SJSA1 (cell line): ENCODE measurements around the gene GSC2. TPM values are rescaled to one million over a fixed set of nuclear protein-coding genes. Genes with fewer than 3 reads are reported as not detected.

ENCODE experiments used
- DNase-seq, 2 experiments: peaks; one replicate each; pipeline ENCODE4 v3.0.0-alpha.2; 2015 to 2020; ENCODE audit warnings: low spot score in 2 of 2, low read depth in 1 of 2
- H3K27ac ChIP-seq: fragments of 250-450 bp; sonication (Bioruptor Pico); 2 replicates; pipeline ENCODE4 v1.5.1; 2020; ENCODE audit warnings: mild to moderate bottlenecking, moderate library complexity
- H3K27me3 ChIP-seq: fragments of 250-450 bp; sonication (Bioruptor Pico); replicated peaks from 2 replicates; pipeline ENCODE4 v1.5.1; 2020; ENCODE audit warnings: mild to moderate bottlenecking, moderate library complexity
- H3K36me3 ChIP-seq: fragments of 250-450 bp; sonication (Bioruptor Pico); 2 replicates; pipeline ENCODE4 v1.5.1; 2020; ENCODE audit warnings: mild to moderate bottlenecking
- H3K4me1 ChIP-seq: fragments of 250-450 bp; sonication (Bioruptor Pico); replicated peaks from 2 replicates; pipeline ENCODE4 v1.6.1; 2021; ENCODE audit warnings: mild to moderate bottlenecking
- H3K4me3 ChIP-seq: fragments of 250-450 bp; sonication (Bioruptor Pico); 2 replicates; pipeline ENCODE4 v1.5.1; 2020; ENCODE audit warnings: mild to moderate bottlenecking
- H3K9me3 ChIP-seq: fragments of 250-450 bp; sonication (Bioruptor Pico); replicated peaks from 2 replicates; pipeline ENCODE4 v1.5.1; 2020; ENCODE audit warnings: mild to moderate bottlenecking
- total RNA-seq: library from RNA; depleted of rRNA; stranded (reverse); fragments of >200 nt; shearing (Covaris generic); gene quantifications from 2 replicates; pipeline ENCODE4 v1.2.3, GENCODE V29; 2014

GSC2 gene
- total RNA-seq, 1 experiment from 2014 or later, result not detected

- Histone ChIP-seq H3K27ac (no peak overlapping the region), H3K36me3 (peaks cover 23% of the 10 kb centered on the region), H3K9me3 (peaks cover 9% of the 10 kb centered on the region; the same call in 1 of the 2 replicates), H3K27me3 (no peaks in the 10 kb centered on the region), H3K4me3 (no peak overlapping the region), H3K4me1 (peaks cover 33% of the 10 kb centered on the region)
- no peak for DNase-seq
Measured at GRCh38 chr22:19182472-19183157, 32.5 kb upstream of the GSC2 start.

- no peak overlapping the region for H3K4me3 ChIP-seq
- peaks cover 40% of the 10 kb centered on the region for H3K4me1 ChIP-seq
- no peak for DNase-seq
- peaks cover 9% of the 10 kb centered on the region; the same call in 1 of the 2 replicates for H3K9me3 ChIP-seq
- no peak overlapping the region for H3K27ac ChIP-seq
- H3K27me3 ChIP-seq, result no peaks in the 10 kb centered on the region
- H3K36me3 ChIP-seq, result peaks cover 28% of the 10 kb centered on the region
Measured at GRCh38 chr22:19181786-19182471, 31.8 kb upstream of the GSC2 start.

GRCh38 chr22:19180740-19181410 lies 30.8 kb upstream of the GSC2 start:
- DNase-seq, result no peak
- H3K27ac ChIP-seq, result no peak overlapping the region
- H3K4me1 ChIP-seq, result peaks cover 41% of the 10 kb centered on the region
- no peaks in the 10 kb centered on the region for H3K27me3 ChIP-seq
- no peak overlapping the region for H3K4me3 ChIP-seq
- peaks cover 37% of the 10 kb centered on the region for H3K36me3 ChIP-seq
- H3K9me3 ChIP-seq, result peaks cover 9% of the 10 kb centered on the region; the same call in 1 of the 2 replicates

- Histone ChIP-seq H3K4me3 (no peak overlapping the region), H3K27ac (no peak overlapping the region), H3K27me3 (no peaks in the 10 kb centered on the region), H3K4me1 (peaks cover 35% of the 10 kb centered on the region), H3K36me3 (peaks cover 38% of the 10 kb centered on the region), H3K9me3 (peaks cover 9% of the 10 kb centered on the region; the same call in 1 of the 2 replicates)
- no peak for DNase-seq
Measured at GRCh38 chr22:19180234-19180633, 30.1 kb upstream of the GSC2 start.

GRCh38 chr22:19179497-19180048 lies 29.5 kb upstream of the GSC2 start:
- no peaks in the 10 kb centered on the region for H3K27me3 ChIP-seq
- peaks cover 34% of the 10 kb centered on the region for H3K4me1 ChIP-seq
- H3K27ac ChIP-seq, result no peak overlapping the region
- H3K36me3 ChIP-seq, result peaks cover 43% of the 10 kb centered on the region
- H3K4me3 ChIP-seq, result peak overlapping the region; percentile 100
- peak in 1 of 2 experiments; percentile 82 for DNase-seq
- peaks cover 9% of the 10 kb centered on the region; the same call in 1 of the 2 replicates for H3K9me3 ChIP-seq

GRCh38 chr22:19178657-19179496 lies 28.8 kb upstream of the GSC2 start, which contains the start of gene SLC25A1:
Gene SLC25A1 (minus strand): TSS chr22:19178736. CDS start chr22:19178673, 63 bp downstream.
- peaks cover 49% of the 10 kb centered on the region for H3K36me3 ChIP-seq
- no peaks in the 10 kb centered on the region for H3K27me3 ChIP-seq
- H3K4me1 ChIP-seq, result peaks cover 37% of the 10 kb centered on the region
- H3K27ac ChIP-seq, result peak within 1 kb of the TSS; percentile 91
- peak within 1 kb of the TSS; percentile 100 for H3K4me3 ChIP-seq
- DNase-seq, result peak; percentile 77 to 89
- H3K9me3 ChIP-seq, result peaks cover 9% of the 10 kb centered on the region; the same call in 1 of the 2 replicates

GRCh38 chr22:19178065-19178656 lies 28.1 kb upstream of the GSC2 start:
- Histone ChIP-seq H3K36me3 (peaks cover 53% of the 10 kb centered on the region), H3K9me3 (peaks cover 9% of the 10 kb centered on the region; the same call in 1 of the 2 replicates), H3K27me3 (no peaks in the 10 kb centered on the region), H3K4me3 (peak overlapping the region; percentile 100), H3K27ac (peak overlapping the region; percentile 91), H3K4me1 (peaks cover 42% of the 10 kb centered on the region)
- peak; percentile 63 to 76 for DNase-seq

- Histone ChIP-seq H3K27ac (peak overlapping the region; percentile 91), H3K4me1 (peaks cover 49% of the 10 kb centered on the region)
- DNase-seq, result no peak
Measured at GRCh38 chr22:19177164-19178064, 27.3 kb upstream of the GSC2 start.

GRCh38 chr22:19176732-19177131 lies 26.6 kb upstream of the GSC2 start:
- no peak for DNase-seq
- H3K9me3 ChIP-seq, result peaks cover 9% of the 10 kb centered on the region; the same call in 1 of the 2 replicates
- peak overlapping the region; percentile 100 for H3K4me3 ChIP-seq
- H3K27ac ChIP-seq, result no peak overlapping the region
- H3K36me3 ChIP-seq, result peaks cover 56% of the 10 kb centered on the region
- peaks cover 51% of the 10 kb centered on the region for H3K4me1 ChIP-seq
- H3K27me3 ChIP-seq, result no peaks in the 10 kb centered on the region

More at GRCh38 chr22:19177164-19178064, 27.3 kb upstream of the GSC2 start:
- Histone ChIP-seq H3K9me3 (peaks cover 9% of the 10 kb centered on the region; the same call in 1 of the 2 replicates), H3K4me3 (peak overlapping the region; percentile 100), H3K27me3 (no peaks in the 10 kb centered on the region), H3K36me3 (peaks cover 54% of the 10 kb centered on the region)

GRCh38 chr22:19176175-19176643 lies 26.1 kb upstream of the GSC2 start:
- Histone ChIP-seq H3K27ac (no peak overlapping the region), H3K27me3 (no peaks in the 10 kb centered on the region), H3K9me3 (peaks cover 9% of the 10 kb centered on the region; the same call in 1 of the 2 replicates), H3K4me3 (no peak overlapping the region), H3K4me1 (peaks cover 53% of the 10 kb centered on the region), H3K36me3 (peaks cover 61% of the 10 kb centered on the region)
- DNase-seq, result no peak

GRCh38 chr22:19175602-19176174 lies 25.6 kb upstream of the GSC2 start:
- Histone ChIP-seq H3K4me1 (peaks cover 58% of the 10 kb centered on the region), H3K27ac (no peak overlapping the region), H3K4me3 (no peak overlapping the region), H3K36me3 (peaks cover 61% of the 10 kb centered on the region), H3K9me3 (peaks cover 9% of the 10 kb centered on the region; the same call in 1 of the 2 replicates), H3K27me3 (no peaks in the 10 kb centered on the region)
- DNase-seq, result no peak
